ENCODE data around the gene SLCO3A1.

GRCh38 chr15:92034227-92034626 is 180.7 kb downstream of the SLCO3A1 start:
- no peak for TF ChIP-seq POLR2A (IDR thresholded peaks at IDR 0.05)
- no peak for TF ChIP-seq CTCF (IDR thresholded peaks at IDR 0.05)
- TF ChIP-seq POLR2AphosphoS5 (IDR thresholded peaks at IDR 0.05): no peak
